BJ (cell line): Measurements from ENCODE around the gene TRPM1. TPM values are rescaled to one million over a fixed set of nuclear protein-coding genes. Genes with fewer than 3 reads are reported as not detected.

ENCODE experiments used
- CTCF ChIA-PET: fragments of 350-600 bp; formaldehyde crosslinking; extraction: SDS; loops from one replicate; lab custom pipeline; 2021; ENCODE audit warnings: antibody characterized with exemption, inconsistent platforms; lab: Yijun Ruan, JAX
- POLR2A ChIA-PET: fragments of 300-600 bp; sonication (Branson Sonifier 250); formaldehyde crosslinking; extraction: SDS; loops from one replicate; lab custom pipeline; 2021; ENCODE audit warnings: antibody characterized with exemption; lab: Charles Lee
- DNase-seq: peaks from one replicate; pipeline ENCODE4 v3.0.0-alpha.2; 2011; ENCODE audit warnings: low read depth
- H3K27me3 ChIP-seq: 2 replicates; pipeline ENCODE4 v1.6.0; 2011; ENCODE audit warnings: low read length; ENCODE audit not compliant: control insufficient read depth, insufficient read depth
- H3K36me3 ChIP-seq: 2 replicates; pipeline ENCODE4 v1.5.1; 2011; ENCODE audit warnings: low read length; ENCODE audit not compliant: control insufficient read depth, insufficient read depth
- H3K4me3 ChIP-seq: 2 replicates; pipeline ENCODE4 v1.5.1; 2011; ENCODE audit warnings: low read depth, mild to moderate bottlenecking, control low read depth, low read length
- polyA plus RNA-seq: library from polyadenylated mRNA; depleted of rRNA; stranded (reverse); fragments of >200 nt; gene quantifications from 2 replicates; pipeline ENCODE4 v1.2.3, GENCODE V29; 2011
- TF ChIP-seq, protein P1 (sequence below): IDR thresholded peaks from 2 replicates; pipeline ENCODE4 v1.5.1; 2011; ENCODE audit warnings: low read depth, mild to moderate bottlenecking, control low read depth, inconsistent platforms, low read length, moderate library complexity; ENCODE audit not compliant: insufficient read depth

TRPM1 gene
- polyA plus RNA-seq, 1 experiment: 0.44 TPM

DNA sequence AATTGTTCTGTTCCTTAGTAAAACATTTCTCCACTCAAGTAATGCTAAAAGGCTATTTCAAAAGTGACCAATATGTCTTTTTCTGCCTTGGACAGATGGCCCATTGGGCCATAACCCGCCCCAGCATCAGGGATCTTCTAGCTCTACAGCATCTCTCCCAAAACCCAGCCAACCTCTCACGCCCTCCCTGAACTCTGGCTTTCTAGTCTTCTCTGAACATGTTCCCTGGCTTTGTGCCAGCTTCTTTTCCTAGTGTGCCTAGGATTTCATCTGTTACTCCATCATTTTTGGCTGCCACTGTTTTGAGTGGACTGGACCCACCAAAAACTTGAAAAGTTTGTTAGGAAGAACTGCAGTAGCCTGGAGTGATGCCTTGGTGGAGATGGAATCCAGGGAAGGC is 30.7 kb downstream of the TRPM1 start:
- H3K27me3 ChIP-seq: no peaks in the 10 kb centered on the region
- CTCF ChIA-PET: interaction anchor here (1.5 to 1.8 kb wide), 2 partner anchors 8 to 58 kb away, joined by 3 to 5 read pairs; no protein-coding TSS in a partner anchor
- TF ChIP-seq, protein P1, sequence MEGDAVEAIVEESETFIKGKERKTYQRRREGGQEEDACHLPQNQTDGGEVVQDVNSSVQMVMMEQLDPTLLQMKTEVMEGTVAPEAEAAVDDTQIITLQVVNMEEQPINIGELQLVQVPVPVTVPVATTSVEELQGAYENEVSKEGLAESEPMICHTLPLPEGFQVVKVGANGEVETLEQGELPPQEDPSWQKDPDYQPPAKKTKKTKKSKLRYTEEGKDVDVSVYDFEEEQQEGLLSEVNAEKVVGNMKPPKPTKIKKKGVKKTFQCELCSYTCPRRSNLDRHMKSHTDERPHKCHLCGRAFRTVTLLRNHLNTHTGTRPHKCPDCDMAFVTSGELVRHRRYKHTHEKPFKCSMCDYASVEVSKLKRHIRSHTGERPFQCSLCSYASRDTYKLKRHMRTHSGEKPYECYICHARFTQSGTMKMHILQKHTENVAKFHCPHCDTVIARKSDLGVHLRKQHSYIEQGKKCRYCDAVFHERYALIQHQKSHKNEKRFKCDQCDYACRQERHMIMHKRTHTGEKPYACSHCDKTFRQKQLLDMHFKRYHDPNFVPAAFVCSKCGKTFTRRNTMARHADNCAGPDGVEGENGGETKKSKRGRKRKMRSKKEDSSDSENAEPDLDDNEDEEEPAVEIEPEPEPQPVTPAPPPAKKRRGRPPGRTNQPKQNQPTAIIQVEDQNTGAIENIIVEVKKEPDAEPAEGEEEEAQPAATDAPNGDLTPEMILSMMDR: no peak
- H3K4me3 ChIP-seq: no peak overlapping the region
- H3K36me3 ChIP-seq: no peaks in the 10 kb centered on the region
- POLR2A ChIA-PET: no interaction called here
- no peak for DNase-seq

DNA sequence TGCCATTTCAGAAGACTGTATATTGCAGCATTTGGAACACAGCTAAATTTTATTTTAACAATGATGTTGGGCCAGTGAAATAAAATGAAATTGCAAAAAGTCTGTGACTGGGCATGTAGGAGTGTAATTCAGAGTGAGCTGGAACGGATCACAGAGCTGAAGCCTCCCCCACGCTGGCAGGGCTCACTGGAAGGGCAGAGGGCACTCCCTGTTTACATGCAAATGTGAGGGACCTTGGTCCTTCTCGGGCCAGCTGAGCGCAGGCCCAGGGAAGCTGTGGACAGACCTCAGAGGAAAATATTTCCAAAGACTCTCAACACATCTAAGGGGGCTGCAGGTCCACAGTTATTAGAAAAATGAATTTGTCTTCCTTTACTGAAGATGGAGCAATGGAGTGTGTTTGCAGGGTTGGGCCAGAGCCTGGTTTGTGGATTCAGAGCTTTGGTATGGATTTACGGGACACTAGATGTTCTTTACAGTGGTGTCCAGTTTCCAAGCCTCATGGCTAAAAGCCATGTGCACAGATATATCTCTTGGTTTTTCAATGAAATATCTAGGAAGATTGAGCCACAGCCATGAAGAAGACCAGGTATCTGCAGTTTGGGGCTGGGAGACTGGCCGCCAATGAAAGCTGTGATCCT is 32.0 kb downstream of the TRPM1 start:
- POLR2A ChIA-PET: interaction anchor here (0.6 kb wide), 1 partner anchor 46 kb away, joined by 5 read pairs; no protein-coding TSS in a partner anchor
- CTCF ChIA-PET: interaction anchor here (1.4 to 1.8 kb wide), 3 partner anchors 10 to 60 kb away, joined by 3 to 5 read pairs (median 3); no protein-coding TSS in a partner anchor
- no peaks in the 10 kb centered on the region for H3K36me3 ChIP-seq
- TF ChIP-seq, protein P1: 0 out of 2 replicates have a peak, but pooled peaks have one; percentile 5
- peak; percentile 57 for DNase-seq
- H3K4me3 ChIP-seq: no peak overlapping the region
- H3K27me3 ChIP-seq: no peaks in the 10 kb centered on the region

DNA sequence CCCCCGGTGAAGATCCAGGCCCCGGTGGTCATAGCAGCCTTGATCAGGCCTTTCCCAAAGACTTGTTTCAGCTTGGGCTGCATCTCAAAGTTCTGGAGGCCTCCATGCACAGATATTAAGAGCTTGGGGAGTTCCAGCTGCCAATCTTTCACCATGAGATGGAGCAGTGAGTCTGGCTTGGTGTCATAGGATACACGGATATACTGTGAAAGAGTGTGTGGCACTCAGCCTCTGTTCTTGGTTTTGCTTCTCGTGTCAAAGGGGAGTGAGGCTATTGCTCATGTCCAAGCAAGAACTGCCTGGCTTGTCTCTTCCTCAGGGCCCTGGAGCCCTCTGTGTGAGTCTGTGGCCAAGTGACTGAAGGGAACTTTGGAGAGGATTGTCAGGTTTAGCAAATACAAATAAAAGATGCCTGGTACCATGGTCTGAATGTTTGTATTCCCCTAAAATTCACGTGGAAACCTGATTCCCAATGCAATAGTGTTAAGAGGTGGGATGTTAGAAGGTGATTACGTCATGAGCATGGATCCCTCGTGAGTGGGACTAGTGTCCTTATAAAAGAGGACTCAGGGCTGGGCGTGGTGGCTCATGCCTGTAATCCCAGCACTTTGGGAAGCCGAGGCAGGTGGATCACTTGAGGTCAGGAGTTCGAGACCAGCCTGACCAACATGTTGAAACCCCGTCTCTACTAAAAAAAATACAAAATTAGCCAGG is 33.5 kb downstream of the TRPM1 start:
- H3K4me3 ChIP-seq: no peak overlapping the region
- DNase-seq: no peak
- no peaks in the 10 kb centered on the region for H3K36me3 ChIP-seq
- POLR2A ChIA-PET: no interaction called here
- no peaks in the 10 kb centered on the region for H3K27me3 ChIP-seq
- TF ChIP-seq, protein P1: no peak
- CTCF ChIA-PET: interaction anchor here (0.6 to 1.4 kb wide), 3 partner anchors 45 to 61 kb away, joined by 3 to 4 read pairs (median 3); no protein-coding TSS in a partner anchor

DNA sequence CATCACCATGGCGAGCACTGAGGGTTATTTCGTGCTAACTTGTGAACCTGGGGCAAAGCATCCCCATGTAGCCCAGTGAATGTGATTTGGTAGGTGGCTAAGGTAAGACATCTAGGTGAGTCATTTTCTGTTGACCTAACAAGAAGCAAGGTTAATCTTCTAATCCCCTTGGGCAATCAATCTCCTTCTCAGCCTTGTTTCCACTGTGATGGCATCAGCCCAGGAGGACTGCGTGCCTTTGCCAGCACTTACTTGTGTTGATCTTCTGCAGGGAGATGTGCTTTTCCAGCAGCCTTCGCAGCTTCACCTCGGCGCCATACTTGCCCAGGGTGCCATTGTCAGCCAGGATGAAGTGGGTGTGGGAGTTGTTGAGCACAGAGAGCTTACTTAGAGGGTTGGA is 35.7 kb downstream of the TRPM1 start:
- TF ChIP-seq, protein P1: no peak
- H3K4me3 ChIP-seq: no peak overlapping the region
- H3K36me3 ChIP-seq: no peaks in the 10 kb centered on the region
- ChIA-PET POLR2A (no interaction called here), CTCF (no interaction called here)
- no peak for DNase-seq
- no peaks in the 10 kb centered on the region for H3K27me3 ChIP-seq

DNA sequence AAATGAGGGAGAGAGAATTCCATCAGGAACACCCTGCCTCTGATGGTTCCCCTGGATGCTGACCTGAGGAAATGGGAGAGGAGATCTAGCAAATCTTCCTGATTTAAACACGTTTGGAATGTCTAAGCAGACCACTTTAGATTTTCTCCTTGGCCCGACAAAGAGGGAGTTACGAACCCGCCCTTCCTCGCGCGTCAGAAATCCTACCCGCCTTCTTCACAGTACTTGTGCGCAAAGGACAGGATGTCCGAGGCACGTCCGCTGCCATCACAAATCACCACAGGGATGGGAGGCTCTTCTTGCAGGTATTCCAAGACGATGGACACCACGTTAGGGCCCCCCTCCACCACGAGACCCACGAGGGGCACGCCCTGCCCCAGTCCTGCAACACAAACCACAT is 38.6 kb downstream of the TRPM1 start:
- POLR2A ChIA-PET: no interaction called here
- peak overlapping the region; percentile 20; the same call in 1 of the 2 replicates for H3K4me3 ChIP-seq
- H3K36me3 ChIP-seq: no peaks in the 10 kb centered on the region
- CTCF ChIA-PET: interaction anchor here (1.0 kb wide), 1 partner anchor 32 kb away, joined by 3 read pairs; no protein-coding TSS in a partner anchor
- TF ChIP-seq, protein P1: no peak
- DNase-seq: no peak
- H3K27me3 ChIP-seq: no peaks in the 10 kb centered on the region
